ENCODE measurements around the gene MSMP. TPM values are rescaled to one million over a fixed set of nuclear protein-coding genes. Genes with fewer than 3 reads are reported as not detected.
A peak's percentile ranks its signal among the peaks of the same experiment; 100 is the strongest.

Gene MSMP
- total RNA-seq, 1 donor from 2014 or later = not detected

- ATAC-seq (no peak), DNase-seq (ENCODE audit: missing footprints) (no peak)
- intact Hi-C loops (cut with DNase I) = loop anchor here (2.0 to 5.0 kb wide), 3 partner anchors 17 to 96 kb away; partner anchors contain the start of genes CCDC107, FAM221B, GBA2 and RGP1
Observed at GRCh38 chr9:35731415-35732184, 22.5 kb downstream of the MSMP start.

- ATAC-seq (no peak), DNase-seq (ENCODE audit: missing footprints) (no peak)
- intact Hi-C loops (cut with DNase I) = loop anchor here (2.0 to 5.0 kb wide), 2 partner anchors 72 to 97 kb away; partner anchors contain the start of genes CCDC107, FAM221B, RMRP and TMEM8B
Observed at GRCh38 chr9:35730486-35730854, 23.6 kb downstream of the MSMP start.

DNA sequence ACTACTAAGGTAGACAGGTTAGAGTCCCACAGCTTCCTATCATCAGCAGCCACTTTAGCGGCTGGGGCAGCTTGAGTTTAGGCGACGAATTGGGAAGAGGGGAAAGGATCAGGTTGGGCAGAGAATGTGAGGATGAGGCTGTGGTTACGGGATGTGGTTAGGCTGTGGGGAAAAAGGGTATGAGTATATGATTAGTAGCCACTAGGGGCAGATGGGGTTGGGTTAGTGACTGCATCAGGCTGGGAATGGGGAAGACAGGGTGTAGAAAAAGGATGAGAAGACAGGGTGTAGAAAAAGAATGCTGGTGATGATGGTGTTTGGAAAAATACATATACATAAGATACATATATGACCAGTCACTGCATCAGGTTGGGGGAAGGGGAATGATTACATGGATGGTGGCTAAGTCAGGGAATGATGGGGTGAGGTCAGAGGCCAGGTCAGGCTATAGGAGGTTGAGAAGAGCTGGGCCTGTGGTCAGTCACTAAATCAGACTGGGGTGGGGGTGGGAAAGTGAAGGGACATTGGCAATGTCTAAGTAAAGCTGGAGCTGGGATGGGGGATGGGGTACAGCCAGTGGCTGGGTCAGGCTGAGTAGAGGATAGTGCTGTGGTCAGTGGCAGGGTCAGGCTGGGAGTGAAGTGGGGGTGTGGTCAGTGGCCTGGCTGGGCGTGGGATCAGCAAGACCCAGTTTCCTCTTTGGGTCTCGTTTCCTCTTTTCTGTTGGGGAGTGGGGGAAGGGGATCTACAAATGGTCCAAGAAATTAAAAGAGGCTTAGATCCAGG is 24.2 kb downstream of the MSMP start:
- intact Hi-C loops (cut with DNase I) = loop anchor here (2.0 to 5.0 kb wide), 3 partner anchors 38 to 97 kb away; partner anchors contain the start of genes CCDC107, FAM221B, RMRP and TMEM8B
- DNase-seq (ENCODE audit: missing footprints) = peak; percentile 86
- no peak for ATAC-seq

DNA sequence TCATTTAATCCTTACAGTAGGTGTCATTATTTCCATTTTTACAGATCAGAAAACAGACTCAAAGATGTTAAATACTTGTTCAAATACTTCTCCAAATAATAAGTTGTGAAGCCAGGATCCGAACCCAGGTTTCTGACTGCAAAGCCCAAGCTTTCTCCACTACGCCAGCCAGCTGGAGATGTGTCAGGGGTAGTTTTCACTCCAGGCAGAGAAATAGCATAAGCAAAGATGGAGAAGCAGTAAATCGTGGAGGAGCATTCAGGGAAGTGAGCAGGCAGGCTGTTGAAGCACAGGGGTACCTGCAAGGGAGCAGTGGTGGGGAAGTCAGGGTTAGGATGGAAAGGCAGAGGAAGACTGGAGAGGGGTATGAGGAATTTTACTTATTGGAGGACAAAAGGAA is 25.0 kb downstream of the MSMP start:
- no peak for ATAC-seq
- no peak for DNase-seq (ENCODE audit: missing footprints)
- intact Hi-C loops (cut with DNase I) = loop anchor here (5.0 kb wide), 1 partner anchor 37 kb away; no protein-coding TSS in a partner anchor

- intact Hi-C loops (cut with DNase I) = loop anchor here (5.0 kb wide), 1 partner anchor 36 kb away; no protein-coding TSS in a partner anchor
- peak; percentile 24 for ATAC-seq
- peak; percentile 89 for DNase-seq (ENCODE audit: missing footprints)
Observed at GRCh38 chr9:35728041-35728971, 25.8 kb downstream of the MSMP start.

GRCh38 chr9:35727676-35728040 is 26.4 kb downstream of the MSMP start:
- ATAC-seq (no peak), DNase-seq (ENCODE audit: missing footprints) (no peak)
- intact Hi-C loops (cut with DNase I) = loop anchor here (5.0 kb wide), 1 partner anchor 35 kb away; no protein-coding TSS in a partner anchor

GRCh38 chr9:35726931-35727330 is 27.1 kb downstream of the MSMP start:
- intact Hi-C loops (cut with DNase I) = loop anchor here (5.0 kb wide), 1 partner anchor 35 kb away; no protein-coding TSS in a partner anchor
- no peak for DNase-seq (ENCODE audit: missing footprints)
- peak; percentile 27 for ATAC-seq

DNA sequence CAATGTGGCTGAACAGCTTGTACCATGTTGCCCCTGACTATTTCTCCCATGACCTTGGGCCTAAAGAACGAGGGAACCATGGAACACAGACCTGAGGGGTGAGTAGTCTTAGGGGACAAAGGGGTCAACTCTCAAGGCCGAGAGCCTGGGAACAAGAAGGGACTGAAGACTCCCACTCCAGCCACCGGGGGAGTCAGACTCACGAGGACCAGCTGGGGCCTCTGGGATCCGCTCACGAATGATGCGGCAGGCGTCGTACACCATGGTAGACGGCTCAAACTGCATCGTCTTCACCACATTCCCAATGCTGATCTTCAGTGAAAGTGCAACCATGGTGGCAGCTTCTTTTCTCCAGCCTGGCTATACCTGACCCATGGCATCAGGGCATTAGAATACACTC is 28.7 kb downstream of the MSMP start:
- intact Hi-C loops (cut with DNase I) = loop anchor here (5.0 kb wide), 1 partner anchor 33 kb away; no protein-coding TSS in a partner anchor
- no peak for DNase-seq (ENCODE audit: missing footprints)
- ATAC-seq = no peak

- no peak for DNase-seq (ENCODE audit: missing footprints)
- intact Hi-C loops (cut with DNase I) = no loop called here
Observed at GRCh38 chr9:35723908-35724307, 30.2 kb downstream of the MSMP start.

DNA sequence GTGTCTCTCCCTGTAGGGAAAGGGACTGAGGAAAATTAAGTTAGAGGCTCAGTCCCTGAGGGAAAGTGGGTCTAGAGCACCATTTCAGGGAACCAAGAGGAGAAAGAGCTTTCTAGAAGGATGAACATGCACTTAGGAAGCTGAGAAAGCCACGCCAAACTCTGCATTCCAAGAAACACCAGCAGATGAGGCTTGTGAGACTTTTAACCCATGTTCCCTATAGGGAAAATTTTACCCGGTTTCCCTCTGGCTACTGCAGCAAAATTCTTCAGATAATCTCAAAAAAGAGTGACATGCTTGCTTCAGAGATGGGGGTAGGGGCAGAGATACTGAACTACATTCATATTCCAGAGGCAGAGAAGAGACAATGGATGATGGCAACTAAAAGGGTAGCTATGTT is 30.6 kb downstream of the MSMP start:
- intact Hi-C loops (cut with DNase I) = no loop called here
- ATAC-seq (no peak), DNase-seq (ENCODE audit: missing footprints) (no peak)

More at GRCh38 chr9:35723908-35724307, 30.2 kb downstream of the MSMP start:
- no peak for ATAC-seq

DNA sequence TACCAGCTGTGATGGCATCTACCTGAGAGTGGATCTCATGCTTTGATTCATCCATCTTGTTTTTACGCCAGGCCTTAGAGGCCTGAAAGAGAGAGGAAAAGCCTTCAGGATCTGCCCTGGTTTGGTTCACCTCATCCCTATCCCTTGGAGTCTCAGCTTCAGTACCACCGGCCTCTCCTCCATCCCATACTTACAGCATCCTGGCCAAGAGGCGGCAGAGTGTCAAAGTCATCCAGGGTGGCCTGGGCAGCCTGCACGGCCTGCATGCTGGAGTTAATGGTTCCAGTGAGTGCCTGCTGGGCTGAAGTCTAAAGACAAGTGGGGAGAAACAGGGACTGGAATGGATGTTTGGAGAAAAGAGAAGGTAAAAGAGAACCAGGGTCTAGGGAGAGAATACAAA is 34.5 kb downstream of the MSMP start:
- DNase-seq (ENCODE audit: missing footprints) (no peak), ATAC-seq (no peak)
- intact Hi-C loops (cut with DNase I) = no loop called here

- no peak for DNase-seq (ENCODE audit: missing footprints)
- no peak for ATAC-seq
- intact Hi-C loops (cut with DNase I) = no loop called here
Observed at GRCh38 chr9:35718721-35719511, 35.2 kb downstream of the MSMP start.

DNA sequence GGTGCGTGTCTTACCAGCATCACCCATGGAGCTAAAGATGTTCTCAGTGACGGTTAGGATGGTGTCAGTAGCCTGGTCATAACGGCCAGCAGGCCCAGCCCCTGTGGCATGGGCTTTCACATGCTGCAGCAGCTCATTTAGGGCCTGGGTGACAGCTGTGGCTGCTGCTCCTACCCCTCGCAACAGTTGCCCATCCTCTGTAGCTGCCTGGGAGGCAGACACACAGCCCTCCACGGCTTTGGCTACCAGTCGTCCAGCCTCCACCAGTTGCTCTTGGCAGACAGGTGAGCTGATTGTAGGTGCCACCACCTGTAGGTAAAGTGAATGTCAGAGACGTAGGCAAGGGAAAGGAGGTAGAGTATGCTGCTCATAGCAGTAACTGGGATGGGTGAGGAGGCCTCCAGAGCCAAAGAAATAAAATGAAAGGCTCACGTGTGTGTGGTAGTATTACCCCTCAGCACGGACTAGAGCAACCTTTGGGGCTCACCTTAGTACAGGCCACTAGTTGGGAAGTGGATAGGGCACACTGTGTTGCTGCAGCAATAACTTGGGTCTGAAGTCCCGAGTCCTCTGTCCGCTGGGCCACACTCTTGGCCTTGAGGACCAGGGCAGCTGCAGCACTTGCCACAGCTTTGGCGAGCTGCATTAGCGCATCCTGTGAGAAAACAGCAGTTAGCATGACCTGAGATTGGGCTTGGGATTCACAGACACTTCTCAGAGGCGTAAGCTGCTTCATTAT is 36.8 kb downstream of the MSMP start:
- no peak for DNase-seq (ENCODE audit: missing footprints)
- ATAC-seq = no peak
- intact Hi-C loops (cut with DNase I) = no loop called here

DNA sequence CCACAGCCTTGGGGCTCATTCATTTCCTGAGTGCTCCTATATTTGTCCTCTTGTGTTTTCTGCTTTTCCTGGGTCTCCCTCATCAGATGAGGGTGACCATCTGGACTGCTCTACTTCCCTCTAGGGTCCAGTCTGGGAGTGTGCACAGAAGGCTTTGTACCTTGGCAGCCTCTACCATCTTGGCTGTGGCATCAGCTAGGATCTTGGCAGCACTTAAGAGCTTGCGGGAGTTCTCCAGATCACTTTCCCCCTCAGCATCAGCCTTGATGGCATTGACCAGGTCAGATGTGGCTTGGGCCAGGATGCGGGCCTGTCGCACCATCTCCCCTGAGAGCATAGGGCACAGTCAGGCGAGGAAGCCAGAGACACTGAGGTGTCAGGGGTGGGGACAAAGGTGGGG is 37.8 kb downstream of the MSMP start:
- intact Hi-C loops (cut with DNase I) = no loop called here
- DNase-seq (ENCODE audit: missing footprints) (no peak), ATAC-seq (no peak)

DNA sequence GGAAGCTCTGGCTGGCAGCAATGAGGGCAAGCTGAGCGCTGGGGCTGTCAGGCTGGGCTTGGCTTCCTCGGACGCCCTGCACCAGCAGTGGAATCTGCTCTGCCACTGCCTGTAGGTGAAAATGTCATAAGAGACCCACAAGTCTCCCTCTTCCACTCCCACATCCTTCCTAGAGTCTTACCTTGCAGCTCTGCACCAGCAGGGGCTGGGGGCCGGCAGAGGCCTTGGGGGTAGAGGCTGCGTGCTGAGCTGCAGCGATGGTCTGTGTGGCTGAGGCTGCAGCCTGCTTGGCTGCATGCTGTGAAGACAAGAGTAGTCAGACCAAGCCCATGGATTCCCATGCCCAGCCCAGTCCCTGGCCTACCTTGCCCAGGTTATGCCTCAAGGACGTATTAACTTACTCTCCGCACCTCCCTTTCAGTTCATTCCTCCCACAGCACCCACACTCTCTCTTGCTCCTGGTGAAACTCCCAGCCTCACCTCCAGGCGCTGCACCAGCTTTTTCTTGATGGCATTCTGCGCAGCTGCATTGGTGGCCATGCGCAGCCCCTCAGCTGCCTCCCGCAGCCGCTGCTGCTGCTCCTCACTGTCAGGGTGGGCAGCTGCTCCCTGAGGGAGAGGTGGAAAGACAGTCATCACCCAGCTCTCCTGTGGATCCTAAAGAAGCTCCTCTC is 39.4 kb downstream of the MSMP start:
- DNase-seq (ENCODE audit: missing footprints) = no peak
- intact Hi-C loops (cut with DNase I) = no loop called here
- ATAC-seq = no peak

- no peak for ATAC-seq
- intact Hi-C loops (cut with DNase I) = no loop called here
- DNase-seq (ENCODE audit: missing footprints) = no peak
Observed at GRCh38 chr9:35714123-35714522, 40.0 kb downstream of the MSMP start.

- no peak for ATAC-seq
- intact Hi-C loops (cut with DNase I) = no loop called here
Observed at GRCh38 chr9:35713578-35713977, 40.5 kb downstream of the MSMP start.

More at GRCh38 chr9:35713578-35713977, 40.5 kb downstream of the MSMP start:
- DNase-seq (ENCODE audit: missing footprints) = no peak
